ENCODE results near the gene SERAC1.

SERAC1 gene

DNA sequence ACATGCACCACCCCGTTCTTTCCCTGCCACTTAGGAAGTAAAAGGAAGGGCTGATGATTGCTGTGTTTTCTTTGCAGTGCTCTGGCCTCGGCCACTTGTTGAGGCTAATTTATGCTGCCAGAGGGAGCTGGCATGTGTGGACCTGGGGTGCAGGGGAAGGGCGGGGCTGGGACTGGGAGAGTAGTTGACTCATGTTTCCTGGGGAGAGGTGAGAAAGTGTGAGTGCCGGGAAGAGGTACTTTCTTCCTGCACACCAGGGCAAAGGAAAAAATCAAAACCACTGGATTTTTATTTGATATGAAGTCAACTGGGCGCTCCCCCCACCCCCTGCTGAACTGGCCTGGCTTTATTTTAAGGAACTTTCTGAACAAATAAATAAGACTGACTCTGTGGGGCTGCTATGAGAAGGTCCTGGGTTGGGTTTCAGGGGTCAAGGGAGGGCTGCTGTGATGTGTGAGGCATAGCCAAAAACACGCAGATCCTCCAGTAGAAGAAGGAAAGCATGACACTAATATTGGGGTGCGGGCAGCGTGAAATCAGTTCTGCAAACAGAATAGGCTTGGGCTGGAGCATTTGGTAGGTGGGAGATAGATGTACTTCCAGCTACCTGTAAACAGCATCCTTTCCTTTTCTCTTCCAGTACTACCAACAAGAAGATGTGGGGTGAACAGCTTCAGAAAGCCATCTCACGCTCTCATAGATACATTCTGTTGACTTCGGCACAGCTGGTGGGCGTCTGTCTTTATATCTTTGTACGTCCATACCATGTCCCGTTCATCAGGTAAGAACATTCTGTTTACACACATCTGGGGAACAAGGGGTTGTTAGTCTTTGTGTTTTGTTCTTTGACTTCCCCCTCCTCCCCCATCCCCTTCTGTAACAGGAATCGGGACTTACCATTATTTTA, 98.9 kb downstream of the SERAC1 start:
- no peak for DNase-seq (ENCODE audit: low spot score)
- TF ChIP-seq, protein P1, sequence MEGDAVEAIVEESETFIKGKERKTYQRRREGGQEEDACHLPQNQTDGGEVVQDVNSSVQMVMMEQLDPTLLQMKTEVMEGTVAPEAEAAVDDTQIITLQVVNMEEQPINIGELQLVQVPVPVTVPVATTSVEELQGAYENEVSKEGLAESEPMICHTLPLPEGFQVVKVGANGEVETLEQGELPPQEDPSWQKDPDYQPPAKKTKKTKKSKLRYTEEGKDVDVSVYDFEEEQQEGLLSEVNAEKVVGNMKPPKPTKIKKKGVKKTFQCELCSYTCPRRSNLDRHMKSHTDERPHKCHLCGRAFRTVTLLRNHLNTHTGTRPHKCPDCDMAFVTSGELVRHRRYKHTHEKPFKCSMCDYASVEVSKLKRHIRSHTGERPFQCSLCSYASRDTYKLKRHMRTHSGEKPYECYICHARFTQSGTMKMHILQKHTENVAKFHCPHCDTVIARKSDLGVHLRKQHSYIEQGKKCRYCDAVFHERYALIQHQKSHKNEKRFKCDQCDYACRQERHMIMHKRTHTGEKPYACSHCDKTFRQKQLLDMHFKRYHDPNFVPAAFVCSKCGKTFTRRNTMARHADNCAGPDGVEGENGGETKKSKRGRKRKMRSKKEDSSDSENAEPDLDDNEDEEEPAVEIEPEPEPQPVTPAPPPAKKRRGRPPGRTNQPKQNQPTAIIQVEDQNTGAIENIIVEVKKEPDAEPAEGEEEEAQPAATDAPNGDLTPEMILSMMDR (IDR thresholded peaks at IDR 0.05; ENCODE audit: extremely low read depth, missing control alignments): no peak

DNA sequence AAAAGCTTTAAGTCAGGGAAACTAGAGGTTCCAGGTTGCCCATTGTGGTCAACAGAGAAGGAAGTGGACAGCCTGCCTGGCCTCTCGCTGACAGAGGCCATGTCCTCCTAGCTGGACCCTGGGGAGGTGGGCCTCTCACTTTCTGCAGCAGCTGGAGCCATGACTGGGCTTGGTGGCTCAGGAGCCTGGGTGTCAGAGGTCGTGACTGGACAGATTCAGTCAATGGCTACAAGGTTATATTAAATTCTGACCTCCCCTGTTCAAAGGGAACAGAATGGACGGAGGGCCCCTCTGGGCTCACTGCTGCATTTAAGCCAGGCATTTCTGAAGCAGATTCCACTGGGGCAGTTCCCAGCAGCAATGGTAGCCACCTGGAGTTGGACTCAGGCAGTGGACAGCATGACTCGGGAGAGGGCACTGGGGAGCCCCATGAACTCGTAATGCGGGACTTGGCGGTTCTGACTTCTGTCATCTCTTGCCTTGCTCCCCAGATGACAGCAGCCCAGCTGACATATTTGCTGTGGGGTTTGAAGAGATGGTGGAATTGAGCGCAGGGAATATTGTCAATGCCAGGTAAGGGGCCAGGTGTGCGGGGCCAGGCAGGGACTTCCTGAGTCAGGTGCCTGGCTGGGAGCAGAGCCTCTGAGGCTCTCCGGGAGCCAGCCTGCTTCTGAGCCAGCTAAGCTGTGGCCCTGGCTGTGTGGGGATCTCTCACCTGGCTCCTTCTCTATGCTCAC, 99.7 kb downstream of the SERAC1 start:
- DNase-seq (ENCODE audit: low spot score): no peak
- TF ChIP-seq, protein P1 (IDR thresholded peaks at IDR 0.05; ENCODE audit: extremely low read depth, missing control alignments): no peak

DNA sequence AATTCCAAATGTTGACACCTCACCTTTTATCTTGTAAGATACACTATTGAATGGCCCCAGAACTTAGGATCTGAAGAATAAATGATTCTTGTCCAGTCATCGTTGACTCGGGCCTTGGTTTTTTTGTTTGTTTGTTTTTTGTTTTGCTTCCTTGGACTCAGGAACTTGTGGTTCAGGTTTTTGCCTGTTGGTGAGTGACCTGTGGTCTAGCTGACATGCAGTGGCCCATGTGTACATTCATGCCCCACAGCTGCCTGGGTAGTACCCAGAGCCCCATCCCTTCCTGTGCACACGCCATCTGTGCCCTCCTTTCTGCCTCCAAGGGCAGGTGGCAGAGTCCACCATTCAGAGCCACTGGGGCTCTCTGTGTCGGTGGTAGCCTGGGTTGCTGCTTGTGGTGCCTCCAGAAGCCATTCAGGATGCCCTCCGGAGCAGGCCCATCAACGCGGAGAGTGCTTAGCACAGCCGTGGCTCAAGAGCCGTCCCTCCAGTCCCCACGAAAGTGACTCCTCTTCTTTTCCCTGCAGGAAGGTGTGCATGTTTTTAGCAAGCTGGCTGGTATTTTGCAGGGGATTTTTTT, 100.5 kb downstream of the SERAC1 start:
- TF ChIP-seq, protein P1 (IDR thresholded peaks at IDR 0.05; ENCODE audit: extremely low read depth, missing control alignments): no peak
- no peak for DNase-seq (ENCODE audit: low spot score)

- TF ChIP-seq, protein P1 (IDR thresholded peaks at IDR 0.05; ENCODE audit: extremely low read depth, missing control alignments): no peak
- DNase-seq (ENCODE audit: low spot score): no peak
These were observed 101.8 kb downstream of the SERAC1 start for GRCh38 chr6:158066136-158066781.

- DNase-seq (ENCODE audit: low spot score): no peak
- TF ChIP-seq, protein P1 (IDR thresholded peaks at IDR 0.05; ENCODE audit: extremely low read depth, missing control alignments): no peak
These were observed 103.3 kb downstream of the SERAC1 start for GRCh38 chr6:158064725-158065251.

DNA sequence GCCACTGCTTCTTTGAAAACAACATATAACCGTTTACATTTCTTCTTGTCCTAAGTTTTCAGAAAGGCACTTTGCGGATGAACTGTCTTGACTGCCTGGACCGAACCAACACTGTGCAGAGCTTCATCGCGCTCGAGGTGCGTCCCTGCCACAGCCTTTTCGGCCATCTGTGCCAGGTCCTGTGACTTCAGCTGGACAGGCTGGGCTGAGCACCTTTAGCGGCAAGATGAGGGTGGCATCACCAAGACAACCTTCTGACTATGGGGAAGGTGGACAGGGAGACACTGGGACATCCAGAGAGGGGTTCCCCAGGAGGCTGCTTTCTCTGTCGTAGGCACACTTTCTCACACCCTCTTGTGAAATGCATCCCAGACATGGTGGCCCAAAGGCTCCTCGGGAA, 104.3 kb downstream of the SERAC1 start:
- TF ChIP-seq, protein P1 (IDR thresholded peaks at IDR 0.05; ENCODE audit: extremely low read depth, missing control alignments): no peak
- DNase-seq (ENCODE audit: low spot score): no peak
